Lower leg skin (tissue), 3 donors: ENCODE data around the gene GREB1L.

ENCODE experiments used
- POLR2A ChIP-seq, 2 donors: fragments of 450-650 bp; IDR thresholded peaks; one replicate each; pipeline ENCODE4 v1.6.1; 2016 to 2017; ENCODE audit warnings: antibody characterized with exemption in 2 of 2, mild to moderate bottlenecking in 1 of 2, moderate library complexity in 1 of 2
- TF ChIP-seq, protein P1 (sequence below), 3 donors: fragments of 450-650 bp; IDR thresholded peaks; one replicate each; pipeline ENCODE4 v1.5.1; 2016; ENCODE audit warnings: antibody characterized with exemption in 3 of 3, mild to moderate bottlenecking in 3 of 3, moderate library complexity in 2 of 3

DNA sequence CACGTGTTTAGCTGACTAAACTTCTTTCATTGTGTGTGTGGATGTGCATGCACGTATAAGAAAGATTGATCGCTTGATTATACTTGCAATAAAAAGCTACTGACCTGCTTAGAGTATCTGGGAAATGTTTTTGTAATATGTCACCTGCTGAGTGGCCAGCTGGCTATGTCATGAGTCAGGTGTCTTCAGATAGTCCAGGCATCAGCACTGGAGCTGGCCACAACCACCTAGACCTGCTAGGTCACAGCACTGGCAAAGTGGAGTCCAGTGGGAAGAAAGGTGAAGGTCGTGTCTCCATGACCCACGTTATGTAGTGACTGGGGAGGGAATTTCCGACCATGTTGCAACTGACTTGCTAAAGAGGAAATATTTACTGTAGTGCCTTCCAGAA lies 211.5 kb downstream of the GREB1L start:
- TF ChIP-seq, protein P1, sequence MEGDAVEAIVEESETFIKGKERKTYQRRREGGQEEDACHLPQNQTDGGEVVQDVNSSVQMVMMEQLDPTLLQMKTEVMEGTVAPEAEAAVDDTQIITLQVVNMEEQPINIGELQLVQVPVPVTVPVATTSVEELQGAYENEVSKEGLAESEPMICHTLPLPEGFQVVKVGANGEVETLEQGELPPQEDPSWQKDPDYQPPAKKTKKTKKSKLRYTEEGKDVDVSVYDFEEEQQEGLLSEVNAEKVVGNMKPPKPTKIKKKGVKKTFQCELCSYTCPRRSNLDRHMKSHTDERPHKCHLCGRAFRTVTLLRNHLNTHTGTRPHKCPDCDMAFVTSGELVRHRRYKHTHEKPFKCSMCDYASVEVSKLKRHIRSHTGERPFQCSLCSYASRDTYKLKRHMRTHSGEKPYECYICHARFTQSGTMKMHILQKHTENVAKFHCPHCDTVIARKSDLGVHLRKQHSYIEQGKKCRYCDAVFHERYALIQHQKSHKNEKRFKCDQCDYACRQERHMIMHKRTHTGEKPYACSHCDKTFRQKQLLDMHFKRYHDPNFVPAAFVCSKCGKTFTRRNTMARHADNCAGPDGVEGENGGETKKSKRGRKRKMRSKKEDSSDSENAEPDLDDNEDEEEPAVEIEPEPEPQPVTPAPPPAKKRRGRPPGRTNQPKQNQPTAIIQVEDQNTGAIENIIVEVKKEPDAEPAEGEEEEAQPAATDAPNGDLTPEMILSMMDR (IDR thresholded peaks at IDR 0.05), result no peak
- TF ChIP-seq POLR2A (IDR thresholded peaks at IDR 0.05), result no peak
